Spinal cord (tissue), 10 donors: Measurements from ENCODE around the gene C6orf132. TPM values are rescaled to one million over a fixed set of nuclear protein-coding genes. Genes with fewer than 3 reads are reported as not detected.

Experiments
- DNase-seq, 6 donors: peaks; one replicate each; pipeline versions ENCODE4 v3.0.0 to v3.0.0-alpha.2; 2013 to 2015; ENCODE audit warnings: low spot score in 6 of 6, low read depth in 4 of 6
- H3K27ac ChIP-seq: one replicate; pipeline ENCODE4 v1.5.1; 2013; ENCODE audit warnings: low read depth, low read length, control low read depth
- H3K27me3 ChIP-seq: one replicate; pipeline ENCODE4 v1.6.1; 2013; ENCODE audit warnings: low read length; ENCODE audit not compliant: control insufficient read depth, insufficient read depth
- H3K36me3 ChIP-seq: one replicate; pipeline ENCODE4 v1.6.1; 2013; ENCODE audit warnings: low read length; ENCODE audit not compliant: control insufficient read depth, insufficient read depth
- H3K4me1 ChIP-seq: one replicate; pipeline ENCODE4 v1.6.1; 2013; ENCODE audit warnings: low read length; ENCODE audit not compliant: control insufficient read depth, insufficient read depth
- H3K4me3 ChIP-seq: one replicate; pipeline ENCODE4 v1.5.1; 2013; ENCODE audit warnings: low read depth, low read length, control low read depth
- H3K9me3 ChIP-seq: one replicate; pipeline ENCODE4 v1.6.1; 2013; ENCODE audit warnings: low read length; ENCODE audit not compliant: control insufficient read depth, insufficient read depth
- WGBS: methylation state at CpG from one replicate; pipeline ENCODE4 v1.1.5; 2013; ENCODE audit warnings: missing lambda C conversion rate; ENCODE audit not compliant: insufficient coverage; 5-methylcytosine and 5-hydroxymethylcytosine counted together
- polyA plus RNA-seq, 2 donors: library from polyadenylated mRNA; unstranded; fragments of 120-200 nt; gene quantifications; one replicate each; pipeline ENCODE4 v1.2.1, GENCODE V29; 2013; ENCODE audit not compliant: insufficient read length in 2 of 2
- total RNA-seq, 2 donors: library from RNA; depleted of rRNA in 1 of 2; stranded (reverse); fragments of 120-200 nt in 1 of 2; fragments of >200 nt in 1 of 2; gene quantifications; one replicate each; pipeline versions ENCODE4 v1.2.3 to v1.2.4, GENCODE V29; 2013 to 2014
- donor health status: healthy.

C6orf132 gene
- total and polyA plus RNA-seq, 4 donors: 0.10 to 0.28 (median 0.21) TPM

DNA sequence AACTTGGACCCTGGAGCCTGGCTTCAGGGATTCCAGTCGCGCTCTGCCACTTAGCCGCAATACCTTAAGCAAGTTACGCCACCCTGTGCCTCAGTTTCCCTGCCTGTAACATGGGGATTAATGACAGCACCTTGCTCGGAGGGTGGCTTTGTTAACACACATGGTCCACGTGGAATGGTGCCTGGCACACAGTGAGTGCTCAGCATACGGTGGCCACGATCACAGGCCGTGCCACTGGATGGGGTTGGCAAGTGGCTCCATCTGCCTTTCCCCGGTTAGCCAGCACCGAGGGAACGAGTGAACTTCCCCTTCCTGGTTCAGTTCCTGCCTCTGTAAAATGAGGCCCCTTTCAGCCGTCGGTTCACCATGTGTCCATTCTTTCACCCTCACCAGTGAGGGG is 17.2 kb downstream of the C6orf132 start:
- H3K9me3 ChIP-seq: no peaks in the 10 kb centered on the region
- H3K36me3 ChIP-seq: no peaks in the 10 kb centered on the region
- no peak for DNase-seq
- H3K4me3 ChIP-seq: no peak overlapping the region
- H3K27ac ChIP-seq: no peak overlapping the region
- no peaks in the 10 kb centered on the region for H3K27me3 ChIP-seq
- no peaks in the 10 kb centered on the region for H3K4me1 ChIP-seq
- 95% methylated on average over 8 of the region's 14 CpGs for WGBS

- WGBS: 78% methylated on average over 4 of the region's 9 CpGs
- H3K4me3 ChIP-seq: no peak overlapping the region
- DNase-seq: no peak
- H3K27me3 ChIP-seq: no peaks in the 10 kb centered on the region
- H3K4me1 ChIP-seq: no peaks in the 10 kb centered on the region
- no peaks in the 10 kb centered on the region for H3K36me3 ChIP-seq
- no peak overlapping the region for H3K27ac ChIP-seq
- H3K9me3 ChIP-seq: no peaks in the 10 kb centered on the region
Measured at GRCh38 chr6:42124223-42124836, 18.1 kb downstream of the C6orf132 start.

DNA sequence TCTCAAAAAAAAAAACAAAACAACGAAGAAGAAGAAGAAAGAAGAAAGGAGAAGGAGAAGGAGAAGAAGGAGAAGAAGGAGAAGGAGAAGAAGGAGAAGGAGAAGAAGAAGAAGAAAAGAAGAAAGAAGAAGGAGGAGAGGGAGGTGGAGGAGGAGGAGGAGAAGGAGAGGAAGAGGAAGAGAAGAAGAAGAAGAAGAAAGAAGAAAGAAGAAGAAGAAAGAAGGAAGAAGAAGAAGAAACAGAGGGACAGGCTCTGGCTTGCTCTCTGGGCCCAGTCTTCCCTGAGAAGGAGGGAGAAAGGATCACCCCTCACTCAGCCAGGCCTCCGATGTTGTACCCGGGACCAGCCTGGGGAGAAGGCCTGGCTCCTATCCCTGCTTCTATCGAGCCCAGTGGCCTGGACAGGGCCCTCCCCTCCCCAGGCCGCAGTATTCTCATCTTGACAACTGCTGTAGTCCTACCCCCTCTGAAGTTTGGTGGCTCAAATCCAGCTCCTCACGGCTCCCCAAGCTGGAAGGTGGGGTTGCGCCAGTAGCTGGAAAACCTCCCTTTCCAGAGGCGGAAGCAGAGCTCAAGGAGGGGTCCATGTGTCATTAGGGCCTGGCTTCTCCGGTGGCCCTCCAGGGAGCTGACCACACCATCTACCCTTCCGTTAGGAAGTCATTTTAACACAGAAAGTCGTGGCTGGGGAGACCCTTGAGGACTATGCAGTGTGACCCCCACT is 18.9 kb downstream of the C6orf132 start:
- no peaks in the 10 kb centered on the region for H3K27me3 ChIP-seq
- H3K4me3 ChIP-seq: no peak overlapping the region
- 69% methylated on average over 8 of the region's 11 CpGs for WGBS
- no peaks in the 10 kb centered on the region for H3K4me1 ChIP-seq
- no peak overlapping the region for H3K27ac ChIP-seq
- no peaks in the 10 kb centered on the region for H3K9me3 ChIP-seq
- H3K36me3 ChIP-seq: no peaks in the 10 kb centered on the region
- no peak for DNase-seq

DNA sequence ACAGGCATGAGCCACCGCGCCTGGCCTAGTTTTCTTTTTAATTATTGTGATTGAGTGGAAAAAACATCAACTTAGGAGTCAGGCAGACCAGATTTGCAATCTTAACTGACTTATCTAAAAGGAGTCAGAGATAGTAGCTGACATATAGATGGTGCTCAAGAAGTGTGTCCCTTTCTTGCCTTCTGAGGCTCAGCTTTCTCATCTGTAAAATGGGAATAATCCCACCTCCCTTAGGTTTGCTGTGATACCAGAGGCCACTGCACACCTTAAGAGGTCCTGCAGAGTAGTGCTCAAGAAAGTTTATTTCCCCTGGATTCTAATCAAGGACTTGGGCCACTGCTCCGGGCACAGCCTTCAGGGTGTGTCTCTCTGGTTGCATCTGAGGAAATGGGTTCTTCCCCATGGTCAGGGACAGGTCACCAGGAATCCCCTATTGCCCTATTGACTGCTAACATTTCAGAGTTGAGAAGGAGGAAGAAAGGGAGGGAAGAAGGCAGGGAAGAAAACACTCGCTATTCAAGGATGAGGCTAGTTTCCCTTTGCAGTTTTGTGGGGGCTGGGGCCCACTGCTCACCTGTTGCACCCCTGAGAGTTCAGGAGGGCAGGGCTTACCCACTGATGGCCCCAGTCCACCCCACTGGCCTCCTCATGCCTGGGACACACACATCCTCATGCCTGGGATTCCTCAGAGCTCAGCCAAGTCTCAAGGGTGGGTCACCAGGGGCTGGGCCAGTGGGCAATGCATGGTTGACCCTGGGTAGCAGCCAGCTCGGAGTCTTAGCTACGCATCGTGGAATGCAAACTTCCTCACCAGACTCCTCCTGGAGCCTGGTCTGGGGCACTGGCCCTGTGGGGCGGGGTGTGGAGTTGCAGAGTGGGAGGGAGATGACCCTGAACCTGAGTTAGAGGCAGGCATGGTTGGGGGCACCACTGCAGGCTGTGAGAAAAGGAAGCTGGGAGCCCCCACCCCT is 21.2 kb downstream of the C6orf132 start:
- WGBS: 94% methylated on average over 5 of the region's 8 CpGs
- no peak overlapping the region for H3K27ac ChIP-seq
- no peaks in the 10 kb centered on the region for H3K4me1 ChIP-seq
- H3K36me3 ChIP-seq: no peaks in the 10 kb centered on the region
- H3K4me3 ChIP-seq: no peak overlapping the region
- H3K9me3 ChIP-seq: no peaks in the 10 kb centered on the region
- no peak for DNase-seq
- H3K27me3 ChIP-seq: no peaks in the 10 kb centered on the region

DNA sequence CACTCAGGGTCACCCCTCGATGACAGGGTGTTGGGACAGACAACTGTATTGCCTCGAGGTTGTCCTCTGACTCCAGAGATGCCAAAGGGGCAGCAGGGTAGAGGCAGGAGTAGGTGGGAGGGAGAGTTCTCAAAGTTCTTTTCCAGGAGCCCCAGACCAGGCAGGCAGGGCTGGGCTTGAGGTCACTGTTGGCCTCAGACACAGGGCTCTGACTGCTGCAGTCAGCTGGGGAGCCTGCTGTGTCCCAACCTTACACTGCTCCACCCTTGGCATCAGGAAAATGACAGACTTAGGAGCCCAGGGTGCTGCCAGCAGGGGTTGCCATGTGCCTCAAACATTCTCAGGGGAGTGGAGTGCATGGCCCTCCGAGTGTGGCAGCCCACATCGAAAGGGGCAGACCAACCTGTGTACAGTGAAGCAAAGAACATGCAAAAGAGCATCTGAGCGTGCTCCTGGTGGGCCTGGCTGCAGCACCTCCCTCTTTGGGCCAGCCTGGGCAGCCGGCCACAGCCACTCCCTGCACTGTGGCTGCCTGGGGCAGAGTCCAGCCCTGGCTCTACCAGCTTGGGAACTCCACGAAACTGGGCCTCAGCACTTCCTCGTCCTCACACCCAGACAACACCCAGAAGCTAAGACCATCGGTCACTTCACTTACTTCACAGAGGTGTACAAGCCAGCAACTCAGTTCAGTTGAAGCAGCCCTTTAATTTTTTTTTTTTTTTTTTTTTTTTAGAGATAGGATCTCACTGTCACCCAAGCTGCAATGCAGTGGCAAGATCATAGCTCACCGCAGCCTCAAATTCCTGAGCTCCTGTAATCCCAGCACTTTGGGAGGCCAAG is 24.0 kb downstream of the C6orf132 start:
- WGBS: 69% methylated on average over 8 of the region's 10 CpGs
- H3K27ac ChIP-seq: no peak overlapping the region
- DNase-seq: peak in 1 of 6 donors; percentile 23

DNA sequence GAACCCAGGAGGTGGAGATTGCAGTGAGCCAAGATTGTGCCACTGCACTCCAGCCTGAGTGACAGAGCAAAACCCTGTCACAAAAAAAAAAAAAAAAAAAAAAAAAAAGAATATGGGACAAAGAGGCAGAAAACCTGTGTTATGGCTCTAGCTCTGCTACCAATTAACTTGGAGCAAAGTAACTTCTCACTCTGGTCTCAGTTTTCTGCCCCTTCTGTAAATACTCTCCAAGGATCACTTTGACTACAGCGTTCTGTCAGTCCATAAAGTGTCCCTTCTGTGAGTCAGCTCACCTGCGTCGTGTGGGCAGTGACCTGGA is 24.6 kb downstream of the C6orf132 start:
- Histone ChIP-seq H3K9me3 (no peaks in the 10 kb centered on the region), H3K27ac (no peak overlapping the region), H3K4me3 (no peak overlapping the region), H3K27me3 (no peaks in the 10 kb centered on the region), H3K36me3 (no peaks in the 10 kb centered on the region), H3K4me1 (no peaks in the 10 kb centered on the region)
- WGBS: 83% methylated on average over 2 of the region's 3 CpGs
- no peak for DNase-seq

More for the DNA sequence above, 24.0 kb downstream of the C6orf132 start:
- no peaks in the 10 kb centered on the region for H3K4me1 ChIP-seq
- H3K27me3 ChIP-seq: no peaks in the 10 kb centered on the region
- no peaks in the 10 kb centered on the region for H3K36me3 ChIP-seq
- no peaks in the 10 kb centered on the region for H3K9me3 ChIP-seq
- H3K4me3 ChIP-seq: no peak overlapping the region

DNA sequence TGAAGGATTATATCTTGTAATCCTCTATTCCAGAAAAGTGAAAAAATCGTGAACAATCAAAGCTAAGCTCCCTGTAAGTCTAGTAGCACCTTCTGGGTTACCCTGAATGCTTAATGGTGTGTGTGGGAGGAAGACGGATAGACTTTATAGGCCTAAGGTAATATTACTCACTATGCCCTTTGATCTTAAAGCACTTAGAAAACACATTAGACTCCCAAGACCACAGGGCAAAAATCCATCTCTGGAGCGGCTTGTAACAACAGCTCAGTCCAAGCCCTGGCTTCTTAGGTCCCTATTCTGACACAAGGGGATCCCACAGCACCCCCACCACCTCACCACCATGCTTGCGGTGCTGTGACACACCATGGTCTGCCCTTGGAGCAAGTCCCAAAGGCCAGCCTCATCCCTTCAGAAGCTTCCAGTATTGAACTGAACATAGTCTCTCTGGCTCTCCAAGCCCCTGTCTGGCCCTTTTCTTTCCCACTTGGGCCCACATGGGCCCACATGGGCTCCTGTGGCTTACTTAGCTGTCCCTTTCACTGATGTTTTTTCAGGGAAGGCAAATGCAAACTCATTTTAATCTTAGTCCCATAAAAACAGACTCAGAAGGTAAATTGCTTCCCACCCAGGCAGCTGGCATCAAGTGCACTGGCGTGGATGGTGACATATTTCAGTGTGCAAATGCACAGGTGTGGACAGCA is 28.3 kb downstream of the C6orf132 start:
- Histone ChIP-seq H3K27ac (no peak overlapping the region), H3K9me3 (no peaks in the 10 kb centered on the region), H3K4me1 (no peaks in the 10 kb centered on the region), H3K4me3 (no peak overlapping the region), H3K36me3 (no peaks in the 10 kb centered on the region), H3K27me3 (no peaks in the 10 kb centered on the region)
- 88% methylated on average over 2 of the region's 5 CpGs for WGBS
- DNase-seq: peak in 1 of 6 donors; percentile 10

DNA sequence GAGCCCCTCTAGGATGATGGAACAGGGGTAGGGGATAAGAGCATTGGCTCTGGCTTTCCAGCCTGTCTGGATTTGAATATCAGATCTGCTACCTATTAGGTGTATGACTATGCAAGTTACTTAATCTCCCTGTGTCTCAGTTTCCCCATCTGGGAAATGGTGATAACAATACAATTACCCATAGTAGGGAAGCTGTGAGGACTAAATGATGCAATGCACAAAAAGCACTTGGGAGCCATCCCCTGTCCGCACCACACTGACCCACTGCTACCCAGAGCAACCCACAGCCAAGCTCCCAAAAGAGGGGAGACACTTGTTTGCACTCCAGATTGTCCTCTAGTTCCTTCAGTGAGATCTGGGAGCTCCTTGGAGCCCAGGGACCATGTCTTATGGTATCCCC is 30.1 kb downstream of the C6orf132 start:
- no peak overlapping the region for H3K27ac ChIP-seq
- WGBS: no CpG with 5 or more reads among the region's 1 CpG
- no peak overlapping the region for H3K4me3 ChIP-seq
- no peak for DNase-seq
- H3K27me3 ChIP-seq: no peaks in the 10 kb centered on the region
- H3K36me3 ChIP-seq: no peaks in the 10 kb centered on the region
- no peaks in the 10 kb centered on the region for H3K9me3 ChIP-seq
- H3K4me1 ChIP-seq: no peaks in the 10 kb centered on the region

DNA sequence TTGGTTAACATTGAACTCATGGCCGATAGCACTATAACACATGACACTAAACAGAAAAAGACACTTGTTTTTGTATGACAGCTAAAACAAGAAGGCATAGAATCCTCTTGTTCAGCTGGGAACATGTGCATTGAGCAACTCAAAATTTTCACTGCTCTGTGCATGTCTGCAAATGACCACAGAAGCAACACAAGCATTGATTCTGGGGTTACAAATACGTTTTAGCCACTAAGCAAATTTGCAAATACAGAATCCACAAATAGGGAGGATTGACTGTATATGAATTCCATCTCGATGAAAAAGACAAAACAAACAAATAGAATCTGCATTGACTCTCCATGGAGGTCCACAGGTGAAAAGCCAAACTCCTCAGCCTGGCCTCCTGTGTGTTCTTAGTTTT is 31.7 kb downstream of the C6orf132 start:
- no peak for DNase-seq
- Histone ChIP-seq H3K9me3 (no peaks in the 10 kb centered on the region), H3K4me3 (no peak overlapping the region), H3K27ac (no peak overlapping the region), H3K4me1 (no peaks in the 10 kb centered on the region), H3K36me3 (no peaks in the 10 kb centered on the region), H3K27me3 (peaks cover 1% of the 10 kb centered on the region)
- no CpG with 5 or more reads among the region's 3 CpGs for WGBS
